T follicular helper cell (primary cell): Measurements from ENCODE around the gene ANKS1B.

ENCODE experiments used
- DNase-seq: peaks from one replicate; pipeline ENCODE4 v3.0.0-alpha.2; 2020; ENCODE audit warnings: low read depth

The ANKS1B gene

DNA sequence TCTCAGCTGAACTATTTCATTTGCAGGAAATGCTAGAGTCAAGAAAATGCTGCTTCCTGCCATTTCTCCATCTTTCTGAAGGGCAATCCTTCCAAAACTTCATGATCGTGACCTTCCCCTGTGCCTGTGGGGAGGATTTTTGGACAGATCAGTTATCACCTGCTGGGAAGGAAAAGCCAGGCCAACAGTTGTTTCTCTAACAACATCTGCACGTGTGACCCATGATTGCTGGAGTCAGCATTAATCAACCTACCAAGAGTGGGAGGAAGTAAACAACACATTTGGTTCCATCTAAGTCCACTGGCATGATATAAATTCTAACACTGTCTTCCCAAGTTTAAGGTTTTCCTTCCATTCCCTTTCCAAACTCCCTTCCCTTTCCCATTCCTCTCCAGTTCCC, 1167.0 kb downstream of the ANKS1B start:
- DNase-seq, result no peak

DNA sequence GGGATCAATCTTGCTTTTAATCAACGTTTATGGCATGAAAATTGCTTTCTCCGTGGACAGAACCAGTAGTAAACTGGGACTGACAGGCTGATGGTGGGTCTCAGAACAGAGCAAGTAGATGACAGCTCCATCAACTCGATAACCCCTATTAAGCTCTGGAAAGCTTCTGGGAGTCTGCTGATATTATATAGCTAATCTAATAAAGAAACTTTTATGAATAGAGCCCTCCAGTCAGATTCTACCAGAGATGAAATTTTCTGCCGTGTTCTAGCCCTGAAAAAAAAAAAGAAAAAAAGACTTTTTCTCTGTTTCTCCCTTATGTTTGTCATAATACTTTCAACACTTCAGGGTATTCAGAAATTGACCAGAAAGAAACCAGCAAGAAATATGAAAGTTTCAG, 1168.0 kb downstream of the ANKS1B start:
- DNase-seq, result no peak

DNA sequence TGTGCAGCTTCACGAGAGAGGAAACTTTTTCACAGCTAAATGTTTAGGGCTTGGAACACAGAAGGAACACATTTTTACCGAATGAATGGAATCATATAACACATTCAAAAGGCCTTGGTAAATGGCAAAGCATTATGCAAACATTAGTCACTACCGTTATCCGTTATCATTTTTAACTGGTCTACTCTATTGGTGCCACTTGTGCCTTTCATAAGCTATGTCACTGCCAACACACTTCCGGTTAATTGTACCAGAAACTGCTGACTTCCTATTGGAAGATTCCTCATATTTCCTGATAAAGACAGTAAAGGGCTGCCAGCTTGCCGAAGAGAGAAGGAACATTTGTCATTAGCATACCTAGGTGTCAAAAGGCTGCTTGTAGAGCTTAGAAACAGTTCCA, 1170.5 kb downstream of the ANKS1B start:
- no peak for DNase-seq

DNA sequence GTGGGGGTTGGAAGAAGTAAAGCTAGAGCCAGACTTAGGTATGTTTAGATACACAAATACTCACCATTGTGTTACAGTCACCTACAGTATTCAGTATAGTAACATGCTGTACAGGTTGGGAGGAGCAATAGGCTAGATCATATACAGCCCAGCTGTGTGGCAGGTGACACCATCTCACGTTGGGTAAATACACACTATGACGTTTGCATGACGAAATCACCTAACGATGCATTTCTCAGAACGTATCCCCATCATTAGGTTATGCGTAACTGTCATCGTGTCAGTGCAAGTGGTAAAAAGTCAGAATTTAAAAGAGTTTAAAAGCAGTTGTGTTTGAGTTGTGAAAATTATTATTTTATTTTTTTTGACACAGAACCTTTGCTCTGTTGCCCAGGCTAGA, 1172.5 kb downstream of the ANKS1B start:
- no peak for DNase-seq

DNA sequence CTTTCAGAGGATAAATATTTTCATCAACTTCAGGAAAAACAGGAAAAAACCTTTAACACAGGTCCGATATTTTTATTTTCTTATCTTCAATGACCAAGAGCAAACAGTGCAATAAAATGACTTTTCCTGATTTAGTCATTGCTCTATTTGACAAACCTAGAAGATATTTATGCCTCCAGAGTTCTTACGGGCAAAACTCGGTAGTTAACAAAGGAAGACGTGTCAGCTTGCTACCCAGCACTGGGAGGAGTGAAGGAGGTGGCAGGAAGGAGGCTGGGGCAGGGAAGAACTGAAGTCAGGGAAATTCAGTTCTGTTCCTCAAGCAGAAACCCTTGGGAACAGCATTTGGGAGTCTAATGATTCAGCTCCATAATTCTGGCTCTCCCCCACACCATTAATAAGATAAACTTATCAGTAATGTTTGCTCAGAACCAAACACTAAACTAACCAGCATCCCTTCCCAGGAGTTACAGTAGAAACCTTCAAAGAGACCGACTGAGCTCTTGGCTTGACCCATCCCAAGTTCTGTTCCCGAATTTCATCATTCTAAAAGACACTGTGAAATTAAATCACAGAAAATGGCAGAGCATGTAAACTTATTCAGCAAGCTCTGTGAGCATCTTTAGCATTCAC, 1176.4 kb downstream of the ANKS1B start:
- no peak for DNase-seq

GRCh38 chr12:98807187-98807586, 1177.5 kb downstream of the ANKS1B start:
- DNase-seq, result no peak

DNA sequence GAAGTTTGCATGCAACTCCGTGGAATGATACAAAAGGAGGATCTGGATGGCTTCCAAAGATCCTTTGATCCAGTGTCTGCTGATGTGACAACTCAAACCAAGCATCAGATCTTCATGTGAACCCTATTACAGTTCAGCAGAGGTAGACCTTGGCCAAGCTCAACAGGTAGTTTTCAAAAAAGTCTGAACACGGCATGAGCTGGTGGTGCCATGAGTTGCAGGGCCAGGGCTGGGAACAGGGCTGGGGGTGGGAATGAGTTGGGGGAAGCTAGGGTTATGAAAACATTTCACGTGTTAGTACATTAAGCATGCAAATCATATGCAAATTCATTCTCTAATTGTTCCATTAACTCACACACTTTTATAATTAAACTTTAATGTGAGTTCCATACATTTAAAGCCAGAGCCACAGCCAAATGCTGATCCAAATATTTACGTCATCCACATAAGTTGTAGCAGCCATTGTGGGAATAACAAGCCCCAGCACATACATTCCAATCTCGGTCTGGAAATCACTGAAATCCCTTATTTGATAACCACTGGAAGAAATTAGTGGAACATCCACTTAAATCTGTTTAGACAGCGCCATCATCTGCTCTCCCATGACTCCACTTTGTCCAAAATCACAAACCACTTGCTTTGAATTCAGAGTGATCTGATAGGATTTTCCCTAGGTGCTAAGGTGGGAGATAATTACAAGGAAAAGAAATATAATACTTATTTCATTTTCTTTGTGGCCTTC, 1181.1 kb downstream of the ANKS1B start:
- no peak for DNase-seq

GRCh38 chr12:98799822-98800221, 1184.9 kb downstream of the ANKS1B start:
- no peak for DNase-seq

DNA sequence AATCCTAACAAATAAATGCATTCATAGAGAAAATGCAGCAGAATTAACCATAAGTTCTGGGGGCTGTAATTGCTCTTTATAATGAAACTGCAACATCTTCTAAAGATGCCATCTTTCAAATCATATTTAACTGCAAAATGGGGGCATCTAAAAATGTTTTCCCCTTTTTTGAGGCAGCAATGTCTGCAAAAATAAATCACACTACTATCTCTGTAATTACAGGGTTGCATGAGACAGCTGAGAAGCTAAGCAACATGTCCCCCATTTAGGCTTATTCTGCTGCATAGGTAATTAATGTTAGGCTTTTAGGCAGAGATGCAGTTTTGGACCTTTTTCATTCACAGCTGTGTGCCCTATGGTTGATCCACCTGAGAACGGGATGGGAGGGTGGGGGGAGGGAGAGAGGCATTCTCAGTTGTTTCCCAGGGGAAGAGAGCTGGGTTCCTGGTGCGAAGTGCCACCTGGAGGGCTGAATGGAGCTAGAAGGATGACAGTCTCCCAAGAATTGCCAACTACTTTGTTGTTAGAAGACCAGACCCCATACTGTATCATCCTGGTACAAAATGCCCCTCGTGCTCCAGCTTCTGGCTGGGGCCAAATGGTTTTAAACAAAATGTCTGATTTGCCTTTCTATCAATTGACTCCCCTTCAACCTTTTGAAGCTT, 1185.5 kb downstream of the ANKS1B start:
- DNase-seq, result no peak

DNA sequence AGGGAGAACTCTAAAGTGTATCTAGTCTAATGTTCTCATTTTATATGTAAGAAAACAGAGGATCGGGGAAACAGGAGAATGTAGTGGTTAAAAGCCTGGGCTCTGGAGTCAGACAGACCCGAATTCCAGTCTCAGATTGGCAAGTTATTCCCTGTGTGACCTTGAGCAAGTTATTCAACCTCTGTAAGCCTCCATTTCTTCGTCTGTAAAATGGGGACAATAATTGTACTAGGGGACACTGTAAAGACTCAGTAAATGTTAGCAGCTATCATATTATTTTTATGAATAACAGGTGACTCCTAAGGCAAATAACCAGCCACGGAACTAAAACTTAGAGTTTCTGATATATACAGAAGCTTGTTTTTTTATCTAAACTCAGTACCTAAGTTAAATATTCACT, 1187.5 kb downstream of the ANKS1B start:
- no peak for DNase-seq

DNA sequence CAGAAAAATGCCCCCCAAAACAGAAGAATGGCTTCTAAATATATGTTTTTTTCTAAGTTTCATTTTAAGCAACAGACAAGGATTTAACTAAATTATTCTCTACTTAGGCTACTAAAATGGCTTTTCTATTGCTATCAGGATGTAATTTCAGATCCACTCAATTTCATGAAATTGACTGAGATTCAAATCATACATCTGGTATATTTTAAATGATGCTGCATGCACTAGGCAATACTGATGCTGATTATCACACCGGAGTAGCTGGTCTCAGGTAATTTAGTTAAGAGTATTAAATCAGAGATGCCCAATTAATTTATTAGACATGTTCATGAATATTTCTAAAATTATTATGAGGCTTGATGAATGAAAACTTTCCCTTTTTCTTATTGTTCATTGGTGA, 1188.0 kb downstream of the ANKS1B start:
- no peak for DNase-seq

GRCh38 chr12:98793121-98793520, 1191.6 kb downstream of the ANKS1B start:
- DNase-seq, result no peak

- DNase-seq, result no peak
Measured at GRCh38 chr12:98791406-98791805, 1193.3 kb downstream of the ANKS1B start.

DNA sequence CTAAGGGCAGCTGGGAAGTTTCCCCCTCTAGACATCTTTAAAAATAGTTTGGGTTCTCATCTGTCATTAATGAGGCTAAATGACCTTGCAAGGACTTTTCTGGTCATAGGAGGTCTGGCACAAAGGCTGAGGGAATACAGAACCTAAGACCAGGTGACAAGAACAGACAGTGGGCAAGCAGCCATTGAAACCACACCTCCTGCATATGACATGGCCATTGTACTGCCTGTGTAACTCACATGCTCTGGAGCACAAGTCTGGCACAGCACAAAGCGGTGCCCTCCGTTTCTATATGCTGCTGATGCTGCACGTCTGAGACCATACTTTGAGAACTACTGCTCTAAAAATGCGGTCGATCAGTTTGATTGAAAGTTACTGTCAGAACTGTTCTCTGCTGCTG, 1196.3 kb downstream of the ANKS1B start:
- DNase-seq, result no peak

DNA sequence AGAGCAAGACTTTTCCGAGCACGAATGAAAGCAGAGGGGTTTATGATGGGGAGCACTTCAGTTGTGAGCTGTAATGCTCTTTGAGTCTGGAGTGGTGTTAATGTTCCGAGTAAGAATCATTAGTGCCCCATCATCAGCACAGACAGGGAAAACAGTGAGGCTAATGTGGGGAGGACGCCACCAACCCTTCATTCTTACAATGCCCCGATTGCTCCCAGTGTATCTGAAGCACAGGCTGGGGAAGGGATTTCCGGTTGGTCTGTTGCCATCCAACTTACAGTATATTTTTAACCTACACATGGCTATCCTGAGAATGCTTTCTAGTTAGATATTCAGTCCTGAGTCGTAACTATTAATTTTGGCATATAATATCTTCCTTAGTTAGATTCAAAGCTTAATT, 1198.1 kb downstream of the ANKS1B start:
- DNase-seq, result no peak

GRCh38 chr12:98783420-98783819, 1201.3 kb downstream of the ANKS1B start:
- no peak for DNase-seq

- DNase-seq, result no peak
Measured at GRCh38 chr12:98780261-98780660, 1204.5 kb downstream of the ANKS1B start.

- no peak for DNase-seq
Measured at GRCh38 chr12:98772818-98773217, 1211.9 kb downstream of the ANKS1B start.

GRCh38 chr12:98771811-98772752, 1212.7 kb downstream of the ANKS1B start:
- DNase-seq, result no peak

DNA sequence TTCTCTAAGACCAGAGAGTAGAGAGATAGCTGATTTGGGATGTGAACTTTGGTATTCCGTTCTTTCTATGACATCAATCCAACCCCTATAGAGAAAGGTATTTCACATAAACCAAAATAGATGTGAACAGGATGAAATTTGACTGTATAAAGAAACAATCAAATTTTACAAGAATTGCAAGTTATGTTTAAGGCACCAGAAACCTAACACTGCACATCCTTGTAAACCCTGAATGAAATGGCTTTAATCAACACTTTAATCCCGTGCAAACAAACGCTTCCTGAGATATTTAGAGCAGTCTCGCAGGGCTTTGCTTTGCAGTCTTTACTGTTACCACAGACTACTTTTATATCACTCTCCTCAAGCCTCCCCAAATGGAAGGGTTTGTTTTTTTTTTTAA, 1214.5 kb downstream of the ANKS1B start:
- no peak for DNase-seq

- DNase-seq, result no peak
Measured at GRCh38 chr12:98769068-98769467, 1215.7 kb downstream of the ANKS1B start.

DNA sequence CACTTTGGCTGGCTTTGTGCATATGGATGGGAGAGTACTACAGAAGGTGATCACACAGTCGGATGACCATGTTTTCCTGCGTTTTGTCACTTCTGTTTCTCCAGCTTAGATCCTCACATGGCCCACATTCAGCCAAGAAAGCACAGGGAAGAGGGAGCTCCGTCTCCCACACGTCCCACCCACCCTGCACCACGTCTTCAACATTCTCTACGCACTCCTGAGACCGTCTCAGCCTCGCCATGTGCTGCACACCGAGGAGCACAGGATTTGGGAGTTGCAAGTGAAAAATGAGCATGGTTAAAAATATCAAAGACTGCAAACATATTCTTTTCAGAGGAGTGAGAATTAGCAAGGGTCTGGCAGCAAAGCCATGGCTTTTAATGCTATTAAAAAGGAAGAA, 1217.5 kb downstream of the ANKS1B start:
- no peak for DNase-seq
